Upper lobe of left lung (tissue), 6 donors: ENCODE data around the gene SLC23A2. TPM values are rescaled to one million over a fixed set of nuclear protein-coding genes. Genes with fewer than 3 reads are reported as not detected.
A peak's percentile ranks its signal among the peaks of the same experiment; 100 is the strongest.

Source experiments
- ATAC-seq, 2 donors: fragments of 200-7000 bp; cut with Tn5 transposase; one replicate each; pipeline ENCODE4 v1.9.1; 2022; ENCODE audit warnings: mild to moderate bottlenecking in 2 of 2, moderate library complexity in 2 of 2; ENCODE audit not compliant: low FRiP score in 2 of 2
- DNase-seq, 2 donors: peaks; one replicate each; pipeline ENCODE4 v3.0.0-alpha.2; 2019 to 2020
- H3K27ac ChIP-seq, 4 donors: fragments of 200-600 bp; sonication (generic); one replicate each; pipeline ENCODE4 v1.5.1; 2016 to 2019
- H3K27me3 ChIP-seq, 4 donors: fragments of 200-600 bp; sonication (generic); one replicate each; pipeline ENCODE4 v1.5.1; 2017 to 2019
- H3K36me3 ChIP-seq, 4 donors: fragments of 200-600 bp; sonication (generic); one replicate each; pipeline ENCODE4 v1.5.1; 2016 to 2019
- H3K4me1 ChIP-seq, 4 donors: fragments of 200-600 bp; sonication (generic); one replicate each; pipeline ENCODE4 v1.5.1; 2018 to 2019
- H3K4me3 ChIP-seq, 4 donors: fragments of 200-600 bp; sonication (generic); one replicate each; pipeline ENCODE4 v1.5.1; 2017 to 2019; ENCODE audit warnings: mild to moderate bottlenecking in 2 of 4, moderate library complexity in 1 of 4
- H3K9me3 ChIP-seq, 4 donors: fragments of 200-600 bp; sonication (generic); one replicate each; pipeline ENCODE4 v1.5.1; 2018 to 2019
- CTCF ChIP-seq, 6 experiments: fragments of 450-650 bp in 4 of 6; fragments of 200-600 bp in 2 of 6; sonication (generic) in 2 of 6; IDR thresholded peaks; one replicate each; pipeline ENCODE4 v1.5.1; 2016 to 2019; ENCODE audit warnings: antibody characterized with exemption in 6 of 6
- EP300 ChIP-seq, 4 donors: sonication (generic); formaldehyde crosslinking; IDR thresholded peaks; one replicate each; pipeline ENCODE4 v1.5.1; 2017; ENCODE audit warnings: antibody characterized with exemption in 4 of 4, control low read depth in 2 of 4
- POLR2A ChIP-seq, 4 donors: fragments of 450-650 bp; IDR thresholded peaks; one replicate each; pipeline ENCODE4 v1.5.1; 2016 to 2017; ENCODE audit warnings: antibody characterized with exemption in 4 of 4, mild to moderate bottlenecking in 2 of 4
- POLR2AphosphoS5 ChIP-seq, 2 donors: sonication (generic); formaldehyde crosslinking; IDR thresholded peaks; one replicate each; pipeline ENCODE4 v1.5.1; 2017; ENCODE audit warnings: antibody characterized with exemption in 2 of 2
- WGBS, 2 donors: methylation state at CpG; one replicate each; pipeline ENCODE4 v1.1.5; 2017 to 2018; 5-methylcytosine and 5-hydroxymethylcytosine counted together
- total RNA-seq, 6 donors: library from RNA; depleted of rRNA in 4 of 6; stranded (reverse); fragments of >200 nt in 4 of 6; gene quantifications; one replicate each; pipeline versions ENCODE4 v1.1.0 to v1.2.1, GENCODE V29; 2016 to 2021
- donor health status: DM: no; HTN: no; CAD: no; lungs with moderate emphysema.
- donor health status: DM: no; HTN: yes; CAD: no; lungs with severe emphysema.

SLC23A2 gene
- total RNA-seq, 6 donors from 2014 or later, result 13.1 to 26.2 (median 19.2) TPM

- peaks cover 5 to 63% (median 26%) of the 10 kb centered on the region in 4 donors for H3K36me3 ChIP-seq
Measured at GRCh38 chr20:4864311-4864752, 137.0 kb downstream of the SLC23A2 start.

DNA sequence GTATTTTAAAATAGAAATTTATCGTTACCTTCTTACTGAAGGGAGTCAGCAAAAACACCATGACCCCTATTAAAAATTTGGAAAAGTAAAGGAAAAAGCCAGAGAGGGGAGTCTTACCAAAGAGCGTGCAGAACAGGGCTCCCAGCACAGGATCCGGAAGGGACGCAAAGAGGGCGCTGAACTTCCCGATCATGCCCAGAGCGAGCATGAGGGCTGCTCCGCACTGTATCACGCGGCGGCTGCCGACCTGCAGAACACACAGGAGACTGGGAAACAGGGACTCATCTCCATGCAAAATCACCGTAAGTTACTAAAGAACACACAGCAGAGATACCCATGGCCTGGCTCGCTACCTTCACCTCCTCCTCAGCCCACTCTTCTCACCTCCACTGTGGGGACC lies 138.6 kb downstream of the SLC23A2 start:
- WGBS, 2 donors, result 97 to 98% methylated on average over 14 of the region's 14 CpGs
- H3K27me3 ChIP-seq, result no peaks in the 10 kb centered on the region
- TF ChIP-seq CTCF (IDR thresholded peaks at IDR 0.05), result no peak
- no peak for TF ChIP-seq POLR2AphosphoS5 (IDR thresholded peaks at IDR 0.05)
- TF ChIP-seq EP300 (IDR thresholded peaks at IDR 0.05), result no peak
- TF ChIP-seq POLR2A (IDR thresholded peaks at IDR 0.05), result no peak
- DNase-seq, result no peak
- no peak for ATAC-seq
- H3K4me1 ChIP-seq, result peaks cover 0 to under 1% (median 0%) of the 10 kb centered on the region in 4 donors
- H3K4me3 ChIP-seq, result no peak overlapping the region
- H3K36me3 ChIP-seq, result peaks cover 5 to 73% (median 36%) of the 10 kb centered on the region in 4 donors
- no peak overlapping the region for H3K27ac ChIP-seq
- H3K9me3 ChIP-seq, result no peaks in the 10 kb centered on the region

More at GRCh38 chr20:4864311-4864752, 137.0 kb downstream of the SLC23A2 start:
- Histone ChIP-seq H3K4me3 (no peak overlapping the region), H3K27ac (no peak overlapping the region), H3K4me1 (peaks cover 0 to 6% (median 2%) of the 10 kb centered on the region in 4 donors), H3K9me3 (no peaks in the 10 kb centered on the region), H3K27me3 (no peaks in the 10 kb centered on the region)
- TF ChIP-seq POLR2AphosphoS5 (IDR thresholded peaks at IDR 0.05), result no peak
- no peak for TF ChIP-seq CTCF (IDR thresholded peaks at IDR 0.05)
- TF ChIP-seq POLR2A (IDR thresholded peaks at IDR 0.05), result no peak
- TF ChIP-seq EP300 (IDR thresholded peaks at IDR 0.05), result no peak
- WGBS, 2 donors, result 53 to 85% methylated on average over 4 of the region's 4 CpGs
- DNase-seq, result no peak
- peak in 1 of 2 donors; percentile 41 for ATAC-seq

DNA sequence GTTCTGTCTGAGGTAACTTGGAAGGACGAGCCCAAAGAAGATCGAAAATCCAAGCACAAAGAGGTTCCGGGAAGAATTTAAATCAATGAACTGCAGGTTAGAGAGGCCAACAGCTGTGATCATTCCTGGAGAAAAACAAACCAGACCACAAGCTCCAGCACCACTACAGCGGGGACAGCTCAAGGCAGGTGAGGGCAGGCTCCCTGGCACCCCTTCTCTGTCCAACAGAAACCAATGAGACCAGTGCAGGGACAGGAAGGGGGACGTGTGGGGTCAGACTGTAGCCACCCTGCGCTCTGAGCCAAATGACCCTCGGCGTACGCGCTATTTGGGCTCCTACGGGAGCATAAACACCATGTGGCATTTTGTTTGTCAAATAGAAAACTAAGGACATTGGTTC lies 139.3 kb downstream of the SLC23A2 start:
- H3K4me3 ChIP-seq, result no peak overlapping the region
- DNase-seq (no peak), ATAC-seq (no peak)
- H3K27me3 ChIP-seq, result no peaks in the 10 kb centered on the region
- no peak overlapping the region for H3K27ac ChIP-seq
- no peaks in the 10 kb centered on the region for H3K9me3 ChIP-seq
- peaks cover 0 to 5% (median 4%) of the 10 kb centered on the region in 4 donors for H3K4me1 ChIP-seq
- 90 to 96% methylated on average over 11 of the region's 11 CpGs for WGBS, 2 donors
- TF ChIP-seq POLR2A (IDR thresholded peaks at IDR 0.05) (no peak), CTCF (IDR thresholded peaks at IDR 0.05) (no peak), EP300 (IDR thresholded peaks at IDR 0.05) (no peak), POLR2AphosphoS5 (IDR thresholded peaks at IDR 0.05) (no peak)
- peaks cover 5 to 73% (median 36%) of the 10 kb centered on the region in 4 donors for H3K36me3 ChIP-seq

DNA sequence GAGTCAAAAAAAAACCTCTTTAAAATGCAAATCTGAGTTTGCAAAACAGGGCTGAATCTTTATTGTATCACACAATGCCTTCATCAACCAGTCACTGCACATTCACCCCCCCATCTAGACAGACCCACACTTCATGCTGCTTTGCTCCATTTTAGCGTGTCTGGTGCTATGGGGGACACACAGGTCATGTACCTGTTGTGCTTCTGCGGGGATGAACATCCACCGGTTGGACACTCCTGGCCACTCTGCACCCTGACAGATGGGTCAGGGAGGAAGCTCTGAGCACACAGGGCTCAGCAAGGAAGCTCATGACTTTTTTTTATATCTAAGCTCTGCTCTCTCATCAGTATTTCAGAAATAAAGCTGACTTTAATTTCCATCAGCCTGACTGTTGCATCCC lies 143.3 kb downstream of the SLC23A2 start:
- ATAC-seq, result no peak
- Histone ChIP-seq H3K27me3 (no peaks in the 10 kb centered on the region), H3K36me3 (peaks cover 5 to 68% (median 38%) of the 10 kb centered on the region in 4 donors), H3K27ac (peak overlapping the region in 1 of 4 donors; percentile 21), H3K4me3 (no peak overlapping the region), H3K4me1 (peaks cover 4 to 5% (median 5%) of the 10 kb centered on the region in 4 donors), H3K9me3 (no peaks in the 10 kb centered on the region)
- no peak for TF ChIP-seq POLR2AphosphoS5 (IDR thresholded peaks at IDR 0.05)
- no peak for TF ChIP-seq CTCF (IDR thresholded peaks at IDR 0.05)
- no peak for TF ChIP-seq EP300 (IDR thresholded peaks at IDR 0.05)
- no peak for TF ChIP-seq POLR2A (IDR thresholded peaks at IDR 0.05)
- 91 to 98% methylated on average over 3 of the region's 3 CpGs for WGBS, 2 donors
- DNase-seq, result no peak
